ENCODE data around the gene KDM4D. TPM values are rescaled to one million over a fixed set of nuclear protein-coding genes. Genes with fewer than 3 reads are reported as not detected.
"Not testable (repeated sequence)": the region's sequence is repeated elsewhere in the genome, so short reads cannot be mapped to it uniquely, and the experiment has no call there.

The KDM4D gene
- total and polyA plus RNA-seq, 3 donors from 2014 or later = 43.9 to 96.1 (median 44.2) TPM

GRCh38 chr11:95003716-95004115 is 30.2 kb downstream of the KDM4D start:
- Histone ChIP-seq H3K4me1 (no peaks in the 10 kb centered on the region), H3K27ac (no peak overlapping the region), H3K9me3 (no peaks in the 10 kb centered on the region), H3K27me3 (no peaks in the 10 kb centered on the region), H3K4me3 (no peak overlapping the region), H3K36me3 (ENCODE audit: low read depth, missing control alignments) (no peaks in the 10 kb centered on the region)
- intact Hi-C loops (cut with DNase I; ENCODE audit: low total_unique reads) = no loop called here
- DNase-seq = no peak
- TF ChIP-seq POLR2A (IDR thresholded peaks at IDR 0.05) = no peak
- TF ChIP-seq, protein P1, sequence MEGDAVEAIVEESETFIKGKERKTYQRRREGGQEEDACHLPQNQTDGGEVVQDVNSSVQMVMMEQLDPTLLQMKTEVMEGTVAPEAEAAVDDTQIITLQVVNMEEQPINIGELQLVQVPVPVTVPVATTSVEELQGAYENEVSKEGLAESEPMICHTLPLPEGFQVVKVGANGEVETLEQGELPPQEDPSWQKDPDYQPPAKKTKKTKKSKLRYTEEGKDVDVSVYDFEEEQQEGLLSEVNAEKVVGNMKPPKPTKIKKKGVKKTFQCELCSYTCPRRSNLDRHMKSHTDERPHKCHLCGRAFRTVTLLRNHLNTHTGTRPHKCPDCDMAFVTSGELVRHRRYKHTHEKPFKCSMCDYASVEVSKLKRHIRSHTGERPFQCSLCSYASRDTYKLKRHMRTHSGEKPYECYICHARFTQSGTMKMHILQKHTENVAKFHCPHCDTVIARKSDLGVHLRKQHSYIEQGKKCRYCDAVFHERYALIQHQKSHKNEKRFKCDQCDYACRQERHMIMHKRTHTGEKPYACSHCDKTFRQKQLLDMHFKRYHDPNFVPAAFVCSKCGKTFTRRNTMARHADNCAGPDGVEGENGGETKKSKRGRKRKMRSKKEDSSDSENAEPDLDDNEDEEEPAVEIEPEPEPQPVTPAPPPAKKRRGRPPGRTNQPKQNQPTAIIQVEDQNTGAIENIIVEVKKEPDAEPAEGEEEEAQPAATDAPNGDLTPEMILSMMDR (IDR thresholded peaks at IDR 0.05) = no peak

- H3K27me3 ChIP-seq = no peaks in the 10 kb centered on the region
- TF ChIP-seq, protein P1 (IDR thresholded peaks at IDR 0.05) = no peak
- no peak for DNase-seq
- H3K27ac ChIP-seq = no peak overlapping the region
- 90 to 96% methylated on average over 1 of the region's 1 CpG for WGBS, 2 donors
- no peaks in the 10 kb centered on the region for H3K36me3 ChIP-seq (ENCODE audit: low read depth, missing control alignments)
- intact Hi-C loops (cut with DNase I; ENCODE audit: low total_unique reads) = no loop called here
- H3K4me3 ChIP-seq = no peak overlapping the region
- H3K9me3 ChIP-seq = no peaks in the 10 kb centered on the region
- H3K4me1 ChIP-seq = no peaks in the 10 kb centered on the region
Measured at GRCh38 chr11:95005642-95006041, 32.1 kb downstream of the KDM4D start.

DNA sequence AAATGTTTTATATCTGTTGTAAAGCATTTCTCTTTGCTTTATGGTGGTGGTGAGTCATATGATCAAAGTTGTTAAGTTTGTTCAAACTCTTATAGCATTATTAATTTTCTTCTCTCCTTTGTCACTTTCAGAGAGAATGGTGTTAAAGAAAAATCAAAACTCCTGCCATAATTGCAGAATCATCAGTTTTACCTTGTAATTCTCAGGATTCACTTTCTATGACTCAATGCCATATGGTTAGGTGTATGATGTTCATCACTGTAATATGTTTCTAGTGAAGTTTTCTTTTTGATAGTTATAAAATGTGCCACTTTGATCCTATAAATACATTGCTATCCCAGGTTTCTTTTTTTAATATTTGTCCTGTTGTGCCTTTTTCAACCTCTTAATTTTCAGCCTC is 37.9 kb downstream of the KDM4D start:
- intact Hi-C loops (cut with DNase I; ENCODE audit: low total_unique reads) = no loop called here
- TF ChIP-seq POLR2A (IDR thresholded peaks at IDR 0.05) = no peak
- TF ChIP-seq, protein P1 (IDR thresholded peaks at IDR 0.05) = no peak
- no peak overlapping the region for H3K4me3 ChIP-seq

DNA sequence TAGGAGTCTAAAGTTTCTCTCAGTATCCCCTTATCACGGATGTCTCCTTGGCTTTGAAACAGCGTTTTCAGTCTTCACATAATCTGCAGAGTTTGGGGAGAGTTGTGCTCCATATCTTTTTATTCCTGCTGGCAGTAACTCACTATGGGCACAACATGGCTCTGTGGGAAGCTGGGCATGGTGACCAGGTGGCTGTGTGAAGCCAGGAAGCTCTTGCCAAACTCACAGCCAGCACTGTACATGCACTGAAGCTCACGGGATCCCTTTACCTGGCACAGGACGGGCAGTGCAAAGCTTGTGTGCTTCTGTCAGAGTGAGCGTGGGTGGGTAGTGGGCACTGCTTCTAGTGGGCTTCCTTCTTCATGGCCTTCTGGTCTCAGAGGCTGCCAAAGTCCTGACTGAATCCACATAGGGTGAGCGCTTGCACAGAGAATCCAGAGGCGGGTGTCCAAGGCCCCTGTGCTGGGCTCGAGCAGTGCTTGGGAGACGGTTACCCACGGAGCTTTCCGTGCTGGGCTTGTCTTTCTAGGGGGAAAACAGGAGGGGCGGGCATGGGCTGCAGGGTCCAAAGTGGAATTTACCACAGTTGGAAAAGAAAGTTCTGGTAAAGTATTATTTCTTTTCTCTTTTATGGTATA is 40.8 kb downstream of the KDM4D start:
- DNase-seq = no peak
- Histone ChIP-seq H3K4me1 (no peaks in the 10 kb centered on the region), H3K27ac (no peak overlapping the region), H3K27me3 (no peaks in the 10 kb centered on the region), H3K36me3 (ENCODE audit: low read depth, missing control alignments) (no peaks in the 10 kb centered on the region), H3K4me3 (no peak overlapping the region), H3K9me3 (no peaks in the 10 kb centered on the region)
- whole genome bisulfite sequencing, 2 donors = 77 to 90% methylated on average over 9 to 12 of the region's 12 CpGs
- intact Hi-C loops (cut with DNase I; ENCODE audit: low total_unique reads) = no loop called here
- no peak for TF ChIP-seq POLR2A (IDR thresholded peaks at IDR 0.05)
- TF ChIP-seq, protein P1 (IDR thresholded peaks at IDR 0.05) = no peak

More for the DNA sequence above, 37.9 kb downstream of the KDM4D start:
- H3K36me3 ChIP-seq (ENCODE audit: low read depth, missing control alignments) = no peaks in the 10 kb centered on the region
- no peak for DNase-seq
- H3K9me3 ChIP-seq = no peaks in the 10 kb centered on the region
- no peaks in the 10 kb centered on the region for H3K4me1 ChIP-seq
- no peak overlapping the region for H3K27ac ChIP-seq
- no peaks in the 10 kb centered on the region for H3K27me3 ChIP-seq

GRCh38 chr11:95016139-95016538 is 42.6 kb downstream of the KDM4D start:
- WGBS, 2 donors = 55 to 68% methylated on average over 2 of the region's 2 CpGs
- intact Hi-C loops (cut with DNase I; ENCODE audit: low total_unique reads) = no loop called here
- no peak for DNase-seq
- no peaks in the 10 kb centered on the region for H3K36me3 ChIP-seq (ENCODE audit: low read depth, missing control alignments)
- TF ChIP-seq, protein P1 (IDR thresholded peaks at IDR 0.05) = no peak
- TF ChIP-seq POLR2A (IDR thresholded peaks at IDR 0.05) = no peak
- H3K27ac ChIP-seq = no peak overlapping the region
- no peak overlapping the region for H3K4me3 ChIP-seq
- no peaks in the 10 kb centered on the region for H3K9me3 ChIP-seq
- H3K27me3 ChIP-seq = no peaks in the 10 kb centered on the region
- H3K4me1 ChIP-seq = no peaks in the 10 kb centered on the region

GRCh38 chr11:95021468-95021867 is 48.0 kb downstream of the KDM4D start:
- H3K27me3 ChIP-seq; H3K9me3 ChIP-seq; H3K36me3 ChIP-seq (ENCODE audit: low read depth, missing control alignments); H3K4me3 ChIP-seq; intact Hi-C loops (cut with DNase I; ENCODE audit: low total_unique reads); H3K4me1 ChIP-seq; DNase-seq; H3K27ac ChIP-seq: not testable (repeated sequence)
- WGBS, 2 donors = 72 to 78% methylated on average over 5 of the region's 5 CpGs
